ENCODE data around the gene HECW1.

Gene HECW1

GRCh38 chr7:43533801-43534479 lies 421.5 kb downstream of the HECW1 start:
- no peak overlapping the region for H3K4me3 ChIP-seq (ENCODE audit: low read length)
- no peak for TF ChIP-seq CTCF (conservative IDR thresholded peaks at IDR 0.05; ENCODE audit: low read depth, low read length)

DNA sequence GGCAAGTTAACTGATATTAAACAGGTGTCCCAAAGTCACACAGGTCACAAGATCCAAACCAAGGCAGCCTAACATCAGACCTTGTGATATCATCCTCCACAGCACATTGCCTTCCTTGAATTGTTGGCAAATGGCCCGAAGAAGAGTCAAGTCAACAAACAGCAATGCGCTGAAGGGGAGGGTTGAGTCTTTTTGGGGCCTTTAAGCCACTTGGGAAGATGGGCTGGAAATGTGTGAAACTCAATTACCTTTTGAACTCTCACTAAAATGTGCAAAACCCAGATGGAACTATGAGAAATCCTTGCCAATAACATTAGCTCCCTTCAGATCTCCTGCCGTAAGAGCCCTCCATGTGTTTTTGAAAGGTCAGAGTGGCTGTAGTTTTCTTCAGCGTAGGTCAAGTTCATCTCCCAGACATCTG lies 422.6 kb downstream of the HECW1 start:
- H3K4me3 ChIP-seq (ENCODE audit: low read length): no peak overlapping the region
- DNase-seq (ENCODE audit: low read depth): no peak
- no peak for TF ChIP-seq CTCF (conservative IDR thresholded peaks at IDR 0.05; ENCODE audit: low read depth, low read length)

More at GRCh38 chr7:43533801-43534479, 421.5 kb downstream of the HECW1 start:
- no peak for DNase-seq (ENCODE audit: low read depth)

DNA sequence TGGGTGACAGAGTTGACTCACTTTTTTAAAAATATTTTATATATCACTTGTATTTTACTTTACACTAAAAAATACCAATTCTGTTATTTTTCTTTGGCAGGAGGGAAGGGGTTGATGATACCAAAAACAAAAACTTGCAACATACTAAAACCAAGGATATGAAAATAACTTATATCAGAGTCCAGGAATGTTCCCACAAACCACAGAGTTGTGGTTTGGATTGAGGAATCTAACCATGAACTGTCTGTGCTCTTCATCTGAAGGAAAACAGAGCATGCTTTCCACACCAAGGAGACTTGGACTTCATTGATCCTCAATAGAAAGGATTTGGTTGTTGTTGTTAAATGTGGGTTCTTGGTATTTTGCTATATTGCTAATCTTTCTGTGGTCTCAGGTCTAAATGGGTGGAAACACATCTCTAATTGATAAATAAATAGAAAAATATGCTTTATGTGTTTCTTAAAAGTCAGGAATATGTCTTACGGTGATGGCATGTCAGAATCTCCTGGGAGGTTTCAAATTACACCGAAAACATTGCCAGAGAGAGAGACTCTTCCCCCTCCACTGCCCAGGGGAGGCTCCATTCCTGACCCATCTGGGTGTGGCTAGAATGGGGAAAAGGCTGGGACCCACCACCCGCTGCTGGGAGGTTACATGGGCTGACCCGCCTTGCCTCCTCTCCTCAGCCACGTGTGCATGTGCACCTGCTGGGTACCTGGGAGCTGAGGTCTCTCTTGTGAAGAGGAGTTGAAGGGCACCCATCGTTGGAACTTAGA lies 423.6 kb downstream of the HECW1 start:
- no peak overlapping the region for H3K4me3 ChIP-seq (ENCODE audit: low read length)
- no peak for DNase-seq (ENCODE audit: low read depth)
- TF ChIP-seq CTCF (conservative IDR thresholded peaks at IDR 0.05; ENCODE audit: low read depth, low read length): no peak

- H3K4me3 ChIP-seq (ENCODE audit: low read length): no peak overlapping the region
- no peak for DNase-seq (ENCODE audit: low read depth)
Measured at GRCh38 chr7:43536773-43537172, 424.3 kb downstream of the HECW1 start.

DNA sequence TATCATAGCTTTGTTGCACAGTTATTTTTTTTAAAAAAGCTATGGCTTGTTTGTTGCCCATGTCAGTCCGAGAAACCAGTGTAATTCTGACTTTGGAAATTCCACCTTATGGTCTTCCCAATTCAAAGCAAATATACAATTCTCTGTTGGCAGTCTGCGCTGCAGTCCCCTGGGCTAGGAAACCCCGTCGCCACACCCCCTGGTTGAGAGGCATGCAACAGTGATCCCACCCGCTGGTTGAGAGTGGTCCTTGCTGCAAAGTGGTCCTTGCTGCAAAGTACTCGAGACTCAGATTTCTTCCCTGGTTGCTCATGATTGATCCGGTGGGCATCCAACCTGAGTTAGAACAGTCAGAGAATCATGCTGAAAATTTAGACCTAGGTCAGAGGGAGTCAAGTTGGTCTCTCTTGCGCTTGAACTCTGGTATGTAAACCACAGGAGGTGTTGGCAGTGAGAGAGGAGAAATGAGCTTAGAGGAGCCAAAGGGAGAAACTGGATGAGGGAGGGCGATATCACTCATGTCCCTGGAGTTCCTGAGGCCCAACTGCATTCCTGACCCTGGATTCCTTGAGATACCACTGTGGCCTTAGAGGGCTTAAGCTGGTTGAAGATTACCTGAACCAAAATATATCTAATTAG lies 425.4 kb downstream of the HECW1 start:
- H3K4me3 ChIP-seq (ENCODE audit: low read length): no peak overlapping the region
- TF ChIP-seq CTCF (conservative IDR thresholded peaks at IDR 0.05; ENCODE audit: low read depth, low read length): no peak
- peak; percentile 23 for DNase-seq (ENCODE audit: low read depth)

More at GRCh38 chr7:43536773-43537172, 424.3 kb downstream of the HECW1 start:
- TF ChIP-seq CTCF (conservative IDR thresholded peaks at IDR 0.05; ENCODE audit: low read depth, low read length): no peak

DNA sequence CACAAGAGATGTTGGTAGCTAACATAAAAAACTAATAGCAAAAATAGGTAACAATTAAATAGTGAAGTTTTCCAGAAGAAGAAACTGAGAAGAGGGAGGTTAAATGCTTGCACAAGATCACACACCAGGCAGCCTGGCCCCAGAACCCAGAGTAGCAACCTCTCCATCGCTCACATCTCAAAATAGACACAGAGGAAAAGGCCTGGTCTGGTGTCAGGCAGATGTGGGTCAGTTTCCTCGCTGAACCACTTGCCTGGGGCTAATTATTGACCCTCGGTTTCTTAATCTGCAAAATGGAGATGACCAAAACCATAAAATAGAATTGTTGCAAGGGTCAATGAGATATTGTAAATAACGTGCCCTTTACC lies 425.9 kb downstream of the HECW1 start:
- no peak overlapping the region for H3K4me3 ChIP-seq (ENCODE audit: low read length)
- no peak for DNase-seq (ENCODE audit: low read depth)
- TF ChIP-seq CTCF (conservative IDR thresholded peaks at IDR 0.05; ENCODE audit: low read depth, low read length): no peak

All from retinal pigment epithelial cell (primary cell).